Adrenal gland (tissue), 12 donors: ENCODE results near the gene RASSF8. TPM values are rescaled to one million over a fixed set of nuclear protein-coding genes. Genes with fewer than 3 reads are reported as not detected.

Experiments used
- DNase-seq, 7 donors: peaks; one replicate each; pipeline ENCODE4 v3.0.0-alpha.2; 2019 to 2020
- H3K27ac ChIP-seq, 5 donors: fragments of 200-600 bp; sonication (generic) in 4 of 5; 1 replicate in 3 of 5; 2 replicates in 2 of 5; pipeline versions ENCODE4 v1.5.1 to v1.8.0; 2016 to 2020; ENCODE audit warnings: mild to moderate bottlenecking in 1 of 5
- H3K27me3 ChIP-seq: fragments of 200-600 bp; 2 replicates; pipeline ENCODE4 v1.8.0; 2021
- H3K36me3 ChIP-seq, 2 donors: fragments of 200-600 bp; replicated peaks in 1 of 2; 1 replicate in 1 of 2; 2 replicates in 1 of 2; pipeline versions ENCODE4 v1.5.1 to v1.8.0; 2018 to 2022
- H3K4me1 ChIP-seq, 2 donors: fragments of 200-600 bp; replicated peaks in 1 of 2; 1 replicate in 1 of 2; 2 replicates in 1 of 2; pipeline versions ENCODE4 v1.5.1 to v1.8.0; 2018 to 2021
- H3K4me3 ChIP-seq, 4 donors: fragments of 200-600 bp; sonication (generic) in 3 of 4; one replicate each; pipeline ENCODE4 v1.5.1; 2016 to 2018
- H3K9me3 ChIP-seq, 3 donors: fragments of 200-600 bp; sonication (generic) in 1 of 3; replicated peaks in 1 of 3; 1 replicate in 2 of 3; 2 replicates in 1 of 3; pipeline versions ENCODE4 v1.5.1 to v1.8.0; 2016 to 2021
- CTCF ChIP-seq, 6 experiments: fragments of 450-650 bp in 4 of 6; fragments of 200-600 bp in 2 of 6; sonication (generic) in 1 of 6; IDR thresholded peaks; 1 replicate in 5 of 6; 2 replicates in 1 of 6; pipeline versions ENCODE4 v1.5.1 to v1.8.0; 2016 to 2021; ENCODE audit warnings: antibody characterized with exemption in 6 of 6, mild to moderate bottlenecking in 2 of 6, moderate library complexity in 1 of 6
- POLR2A ChIP-seq, 2 donors: fragments of 450-650 bp; IDR thresholded peaks; one replicate each; pipeline ENCODE4 v1.6.1; 2017; ENCODE audit warnings: antibody characterized with exemption in 2 of 2, mild to moderate bottlenecking in 2 of 2, moderate library complexity in 1 of 2
- WGBS, 4 donors: extraction: QIAGEN DNeasy Blood & Tissue Kit in 2 of 4; methylation state at CpG; one replicate each; pipeline versions ENCODE4 v1.1.5 to v1.1.7; 2013 to 2017; 5-methylcytosine and 5-hydroxymethylcytosine counted together
- intact Hi-C, 2 donors: fragments of 100-400 bp; cut with DNase I; formaldehyde crosslinking; loops; one replicate each; pipeline versions ENCODE4 v1.14.1 to v1.15.0; 2022 to 2023
- polyA plus RNA-seq, 3 donors: library from polyadenylated mRNA; stranded (reverse); fragments of 200-250 nt in 2 of 3; fragments of 350-450 nt in 1 of 3; fragmentation: Illumina TruSeq in 1 of 3; extraction: RNeasy Lipid Tissue Mini Kit (QIAGEN cat#74804) in 1 of 3; gene quantifications; one replicate each; pipeline ENCODE4 v1.2.3, GENCODE V29; 2013 to 2014
- total RNA-seq, 9 donors: library from RNA; depleted of rRNA in 4 of 9; stranded (reverse); fragments of >200 nt in 4 of 9; fragments of 120-200 nt in 1 of 9; fragmentation: NEBNext Ultra II Directional in 1 of 9; extraction: Animal tissue kit (Norgen Biotek cat#: 25700) in 1 of 9; gene quantifications; one replicate each; pipeline versions ENCODE4 v1.1.0 to v1.2.4, GENCODE V29; 2013 to 2023
- donor health status: healthy with polysubstance abuse.
- donor health status: Bipolar disorder and iron deficiency.
- donor health status: DM: yes; HTN: yes; CAD: no.
- donor health status: DM: no; HTN: no; CAD: no.
- donor health status: DM: no; HTN: no; CAD: no.
- donor health status: DM: yes; HTN: yes; CAD: no.

The RASSF8 gene
- total and polyA plus RNA-seq, 12 donors: 6.5 to 85.7 (median 43.9) TPM

DNA sequence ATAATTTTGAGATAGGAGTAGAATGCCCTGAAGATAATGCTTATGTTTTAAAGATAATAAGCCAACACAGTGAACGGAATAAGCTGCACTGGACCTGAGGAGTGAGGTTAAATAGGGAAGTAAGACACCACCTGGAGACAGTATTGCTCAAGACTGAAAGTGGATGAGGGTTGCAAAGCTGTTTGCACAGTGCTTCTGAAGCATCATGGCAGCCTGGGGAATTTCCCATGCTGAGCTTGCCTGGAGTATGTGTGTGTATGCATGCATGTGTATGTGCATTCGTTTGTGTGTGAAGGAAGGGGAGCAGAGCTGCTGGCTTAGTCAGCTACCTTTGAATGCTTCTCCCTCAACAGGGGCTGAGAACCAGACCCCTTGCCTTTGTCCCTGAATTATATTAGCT, 130.5 kb downstream of the RASSF8 start:
- intact Hi-C loops: no loop called here
- WGBS, 4 donors: 68 to 76% (median 71%) methylated on average over 2 of the region's 2 CpGs
- no peak for DNase-seq

DNA sequence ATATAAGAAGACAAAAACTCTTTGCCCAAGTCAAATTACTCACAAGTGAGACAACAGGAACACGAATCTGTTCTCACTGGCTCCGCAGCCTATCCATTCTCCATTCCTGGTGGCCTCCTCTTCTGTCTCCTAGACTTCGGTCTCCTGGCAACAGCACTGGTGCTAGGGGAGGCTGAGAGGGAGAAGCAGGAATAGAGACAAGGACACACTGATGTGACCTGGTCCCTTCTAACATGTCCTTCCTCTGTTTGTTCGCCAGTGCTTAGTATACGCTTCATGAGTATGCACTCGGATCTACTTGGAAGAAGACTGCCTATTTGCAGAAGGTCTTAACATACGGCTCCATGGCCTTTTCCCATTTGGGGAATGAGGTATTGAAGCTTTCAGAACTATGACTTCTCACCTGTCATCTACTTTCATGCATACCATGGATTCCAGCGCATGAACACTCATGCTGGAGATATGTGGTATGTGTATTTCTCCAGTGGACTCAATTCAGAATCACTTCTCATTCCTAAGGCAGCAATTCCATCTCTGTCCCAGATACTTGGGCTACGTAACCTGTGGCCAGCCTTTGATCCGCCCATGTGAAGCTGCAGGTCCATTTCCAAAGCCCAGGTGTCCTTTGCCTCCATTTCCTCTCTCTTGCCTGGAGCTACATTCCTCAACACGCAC, 132.5 kb downstream of the RASSF8 start:
- 85 to 91% (median 87%) methylated on average over 11 of the region's 11 CpGs for WGBS, 4 donors
- H3K27ac ChIP-seq: no peak overlapping the region
- H3K4me1 ChIP-seq: no peaks in the 10 kb centered on the region
- H3K4me3 ChIP-seq: no peak overlapping the region
- no peaks in the 10 kb centered on the region for H3K9me3 ChIP-seq
- intact Hi-C loops: loop anchor here (10.0 kb wide), 2 partner anchors 434 to 564 kb away; no protein-coding TSS in a partner anchor
- no peak for TF ChIP-seq CTCF (IDR thresholded peaks at IDR 0.05)
- TF ChIP-seq POLR2A (IDR thresholded peaks at IDR 0.05): no peak
- no peak for DNase-seq
- H3K27me3 ChIP-seq: no peaks in the 10 kb centered on the region
- H3K36me3 ChIP-seq: no peaks in the 10 kb centered on the region

More for the DNA sequence above, 130.5 kb downstream of the RASSF8 start:
- Histone ChIP-seq H3K4me1 (no peaks in the 10 kb centered on the region), H3K4me3 (no peak overlapping the region), H3K36me3 (no peaks in the 10 kb centered on the region), H3K27me3 (no peaks in the 10 kb centered on the region), H3K9me3 (no peaks in the 10 kb centered on the region), H3K27ac (no peak overlapping the region)
- TF ChIP-seq POLR2A (IDR thresholded peaks at IDR 0.05) (no peak), CTCF (IDR thresholded peaks at IDR 0.05) (no peak)

DNA sequence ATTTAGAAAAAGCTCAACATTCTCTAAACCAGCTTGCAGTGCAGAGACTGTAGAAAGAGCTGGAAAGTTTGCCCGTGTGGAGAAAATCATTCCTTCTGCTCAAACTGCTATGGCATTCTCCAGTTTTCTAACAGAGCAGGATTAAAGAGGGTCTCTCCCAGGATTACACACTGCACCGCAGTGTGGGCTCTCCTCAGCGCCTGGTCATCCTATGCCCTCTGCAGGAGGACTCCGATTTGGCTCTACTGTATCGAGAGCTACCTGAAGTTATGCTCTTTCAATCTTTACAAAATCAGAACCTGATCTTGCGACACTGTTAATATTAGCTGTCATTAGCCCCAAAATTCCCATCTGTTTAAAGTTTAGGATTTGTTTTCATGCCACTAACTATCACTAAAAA, 133.3 kb downstream of the RASSF8 start:
- no peak for TF ChIP-seq POLR2A (IDR thresholded peaks at IDR 0.05)
- TF ChIP-seq CTCF (IDR thresholded peaks at IDR 0.05): no peak
- H3K9me3 ChIP-seq: no peaks in the 10 kb centered on the region
- DNase-seq: no peak
- no peaks in the 10 kb centered on the region for H3K27me3 ChIP-seq
- H3K27ac ChIP-seq: no peak overlapping the region
- WGBS, 4 donors: 86 to 95% (median 90%) methylated on average over 6 of the region's 6 CpGs
- no peak overlapping the region for H3K4me3 ChIP-seq
- intact Hi-C loops: loop anchor here (10.0 kb wide), 2 partner anchors 433 to 563 kb away; no protein-coding TSS in a partner anchor
- no peaks in the 10 kb centered on the region for H3K4me1 ChIP-seq
- H3K36me3 ChIP-seq: no peaks in the 10 kb centered on the region

GRCh38 chr12:26092346-26093105, 134.0 kb downstream of the RASSF8 start:
- H3K27ac ChIP-seq: no peak overlapping the region
- H3K9me3 ChIP-seq: no peaks in the 10 kb centered on the region
- intact Hi-C loops: loop anchor here (10.0 kb wide), 2 partner anchors 432 to 562 kb away; no protein-coding TSS in a partner anchor
- no peak for TF ChIP-seq CTCF (IDR thresholded peaks at IDR 0.05)
- TF ChIP-seq POLR2A (IDR thresholded peaks at IDR 0.05): no peak
- H3K4me3 ChIP-seq: no peak overlapping the region
- no peaks in the 10 kb centered on the region for H3K36me3 ChIP-seq
- H3K4me1 ChIP-seq: peaks cover 0 to 4% of the 10 kb centered on the region in 2 donors
- WGBS, 4 donors: 75 to 84% (median 80%) methylated on average over 4 of the region's 4 CpGs
- H3K27me3 ChIP-seq: no peaks in the 10 kb centered on the region
- DNase-seq: no peak
